GM12801 (cell line): ENCODE data around the gene EDDM3A.

Source experiments
- TF ChIP-seq, protein P1 (sequence below): IDR thresholded peaks from one replicate; pipeline ENCODE4 v1.5.1; 2011; ENCODE audit warnings: control low read depth; ENCODE audit not compliant: insufficient read length; ENCODE audit errors: extremely low read depth

The EDDM3A gene

DNA sequence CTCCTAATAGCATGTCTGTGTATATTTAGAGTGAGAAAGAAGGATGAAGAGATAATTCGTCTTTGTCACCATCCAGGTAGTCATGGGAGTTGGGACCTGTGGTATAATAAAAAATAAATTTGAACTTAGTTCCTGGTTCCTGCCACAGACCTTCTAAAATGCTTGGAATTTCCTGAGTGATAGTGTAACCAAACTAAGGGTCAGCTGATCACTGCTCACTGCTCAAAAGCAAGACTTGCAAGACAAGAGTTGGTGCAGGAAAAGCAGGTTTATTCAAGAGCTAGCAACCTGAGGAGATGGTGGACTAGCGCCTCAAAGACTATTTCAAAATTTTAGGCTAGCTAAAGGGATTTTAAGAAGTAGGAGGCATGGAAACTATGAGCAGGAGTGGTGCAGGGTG is 38.1 kb upstream of the EDDM3A start:
- TF ChIP-seq, protein P1, sequence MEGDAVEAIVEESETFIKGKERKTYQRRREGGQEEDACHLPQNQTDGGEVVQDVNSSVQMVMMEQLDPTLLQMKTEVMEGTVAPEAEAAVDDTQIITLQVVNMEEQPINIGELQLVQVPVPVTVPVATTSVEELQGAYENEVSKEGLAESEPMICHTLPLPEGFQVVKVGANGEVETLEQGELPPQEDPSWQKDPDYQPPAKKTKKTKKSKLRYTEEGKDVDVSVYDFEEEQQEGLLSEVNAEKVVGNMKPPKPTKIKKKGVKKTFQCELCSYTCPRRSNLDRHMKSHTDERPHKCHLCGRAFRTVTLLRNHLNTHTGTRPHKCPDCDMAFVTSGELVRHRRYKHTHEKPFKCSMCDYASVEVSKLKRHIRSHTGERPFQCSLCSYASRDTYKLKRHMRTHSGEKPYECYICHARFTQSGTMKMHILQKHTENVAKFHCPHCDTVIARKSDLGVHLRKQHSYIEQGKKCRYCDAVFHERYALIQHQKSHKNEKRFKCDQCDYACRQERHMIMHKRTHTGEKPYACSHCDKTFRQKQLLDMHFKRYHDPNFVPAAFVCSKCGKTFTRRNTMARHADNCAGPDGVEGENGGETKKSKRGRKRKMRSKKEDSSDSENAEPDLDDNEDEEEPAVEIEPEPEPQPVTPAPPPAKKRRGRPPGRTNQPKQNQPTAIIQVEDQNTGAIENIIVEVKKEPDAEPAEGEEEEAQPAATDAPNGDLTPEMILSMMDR = no peak

DNA sequence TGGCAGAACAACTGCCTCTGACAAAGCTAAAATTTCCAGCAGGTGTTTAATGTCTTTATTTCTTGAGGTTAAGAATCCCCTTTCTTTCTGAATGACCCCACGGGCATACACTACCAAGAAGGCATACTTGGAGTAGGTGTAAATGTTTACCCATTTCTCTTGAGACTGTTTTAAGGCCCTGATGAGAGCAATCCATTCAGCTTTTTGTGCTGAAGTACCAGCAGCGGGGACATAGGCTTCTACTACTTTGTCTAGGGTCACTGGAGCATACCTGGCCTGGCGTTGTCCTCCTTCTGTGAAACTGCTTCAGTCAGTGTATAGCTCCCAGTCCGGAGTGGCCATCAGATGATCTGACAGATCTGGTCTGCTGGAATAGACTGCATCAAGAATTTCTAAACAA is 34.4 kb upstream of the EDDM3A start:
- TF ChIP-seq, protein P1 = no peak

DNA sequence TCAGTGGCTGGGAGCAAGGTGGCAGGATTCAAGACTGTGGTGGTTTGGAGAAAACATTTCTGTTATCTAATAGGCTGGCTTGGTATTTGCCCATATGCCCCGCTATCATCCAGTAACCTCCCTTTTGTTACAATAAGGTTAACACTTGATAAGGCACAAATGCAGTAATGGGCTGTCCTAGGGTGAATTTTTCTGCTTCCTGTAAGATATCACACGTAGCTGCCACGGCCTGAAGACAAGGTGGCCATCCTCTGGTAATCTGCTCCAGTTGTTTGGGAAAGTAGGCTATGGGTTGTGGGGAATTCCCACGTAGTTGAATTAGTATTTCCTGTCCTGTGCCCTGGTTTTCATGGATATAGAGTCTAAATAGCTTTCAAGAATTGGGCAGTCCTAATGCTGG is 34.0 kb upstream of the EDDM3A start:
- TF ChIP-seq, protein P1 = no peak

DNA sequence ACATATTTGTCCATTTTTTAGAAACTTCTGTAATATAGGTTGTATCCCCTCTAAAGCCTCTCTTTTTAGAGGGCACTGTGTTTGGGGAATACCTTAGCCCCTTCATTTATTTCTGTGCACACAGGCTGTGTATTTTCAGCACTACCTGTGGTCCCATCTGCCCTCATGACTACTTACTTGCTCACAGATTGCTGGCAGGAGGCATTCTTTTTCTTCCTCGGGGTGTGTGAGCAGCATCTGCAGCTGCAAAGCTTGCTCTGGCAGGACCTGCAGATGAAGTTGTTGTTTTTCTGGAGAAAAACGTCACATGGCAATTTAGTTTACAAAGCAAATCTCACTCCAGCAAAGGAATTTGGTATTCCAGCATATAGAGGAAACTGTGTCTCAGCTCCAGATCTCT is 32.8 kb upstream of the EDDM3A start:
- TF ChIP-seq, protein P1 = no peak

DNA sequence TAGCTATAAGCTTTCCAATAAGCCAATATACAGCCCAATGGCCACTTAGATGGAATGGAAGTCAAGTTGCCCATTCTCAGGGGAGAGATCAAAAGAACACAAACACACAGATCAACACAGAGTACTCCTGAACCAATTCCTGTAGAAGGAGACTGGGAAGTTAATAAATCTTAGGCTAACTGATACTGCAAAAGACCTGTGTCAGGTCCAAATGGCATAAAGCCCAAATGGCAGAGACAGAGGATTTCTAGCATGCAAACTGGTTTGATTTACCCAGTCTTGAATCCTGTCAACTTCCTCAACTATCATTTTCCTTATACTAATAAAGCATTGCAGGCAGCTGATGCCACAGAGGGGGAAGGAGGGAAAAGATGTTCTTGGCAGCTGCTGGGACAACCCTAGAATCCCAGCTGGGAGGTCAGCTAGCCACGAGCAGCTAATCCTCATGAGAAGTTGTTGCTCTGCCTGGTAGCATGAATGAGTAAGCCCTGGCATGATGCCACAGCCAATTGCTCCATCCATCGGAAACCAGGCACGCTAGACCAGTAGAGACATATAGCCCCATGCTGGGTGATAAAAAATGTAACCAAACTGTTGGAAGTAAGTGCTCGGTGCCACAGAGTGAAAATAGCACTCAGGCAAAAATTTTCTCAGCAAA is 31.0 kb upstream of the EDDM3A start:
- TF ChIP-seq, protein P1 = no peak

DNA sequence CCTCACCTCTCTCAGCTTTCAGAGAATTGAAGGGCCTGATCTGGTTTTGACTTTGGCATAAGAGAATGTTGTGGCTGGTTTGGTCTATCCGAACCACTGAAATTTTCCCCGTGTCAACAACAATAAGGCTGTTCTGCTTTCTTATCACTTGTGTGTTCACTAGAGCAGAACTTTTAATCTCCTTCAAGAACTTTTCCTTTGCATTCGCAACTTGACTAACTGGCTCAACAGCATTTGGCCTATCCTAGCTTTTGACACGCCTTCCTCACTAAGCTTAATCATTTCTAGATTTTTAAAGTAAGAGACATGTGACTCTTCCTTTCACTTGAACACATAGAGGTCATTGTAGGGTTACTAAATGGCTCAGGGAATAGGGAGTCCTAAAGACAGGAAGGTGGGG is 25.9 kb upstream of the EDDM3A start:
- TF ChIP-seq, protein P1 = no peak

DNA sequence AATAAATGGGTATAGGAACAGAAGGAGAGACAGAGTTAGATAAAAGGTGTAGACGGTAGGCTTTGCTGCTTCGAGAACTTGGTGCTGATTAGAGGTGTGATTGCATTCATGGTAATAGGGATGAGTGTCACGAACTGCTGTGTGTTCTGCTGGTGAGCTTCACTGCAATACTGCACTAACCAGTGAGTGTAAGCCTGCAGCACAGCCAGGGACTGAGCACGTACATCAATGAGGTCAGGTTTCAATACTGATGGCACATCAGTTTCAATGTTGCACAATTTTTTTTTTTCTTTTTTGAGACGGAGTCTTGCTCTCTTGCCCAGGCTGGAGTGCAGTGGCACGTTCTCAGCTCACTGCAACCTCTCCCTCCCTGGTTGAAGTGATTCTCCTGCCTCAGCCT is 24.9 kb upstream of the EDDM3A start:
- TF ChIP-seq, protein P1 = no peak
